ENCODE results near the gene CAB39L.

Gene CAB39L

GRCh38 chr13:49410006-49410405 is 33.9 kb downstream of the CAB39L start:
- H3K4me1 ChIP-seq (ENCODE audit: low read length) = peaks cover 5% of the 10 kb centered on the region; the same call in 1 of the 2 replicates
- 0 out of 2 replicates have a peak, but pooled peaks cover 5% of the 10 kb centered on the region for H3K27me3 ChIP-seq (ENCODE audit: low read depth, low read length)
- H3K4me2 ChIP-seq (ENCODE audit: low read length) = no peak overlapping the region
- no peak overlapping the region for H3K4me3 ChIP-seq (ENCODE audit: low read length)
- no peaks in the 10 kb centered on the region for H3K79me2 ChIP-seq (ENCODE audit: low read length)
- H4K20me1 ChIP-seq (ENCODE audit: insufficient read depth, low read length) = no peaks in the 10 kb centered on the region
- H3K27ac ChIP-seq (ENCODE audit: low read length) = no peak overlapping the region
- no peaks in the 10 kb centered on the region for H3K36me3 ChIP-seq (replicated peaks; ENCODE audit: low read depth, low read length)
- H2AFZ ChIP-seq (ENCODE audit: low read depth, low read length) = no peak overlapping the region
- no peak overlapping the region for H3K9ac ChIP-seq (ENCODE audit: low read length)
- peaks cover 3% of the 10 kb centered on the region; the same call in 1 of the 2 replicates for H3K9me3 ChIP-seq (ENCODE audit: insufficient read depth, low read length)
- no peak for TF ChIP-seq EZH2phosphoT487 (IDR thresholded peaks at IDR 0.05; ENCODE audit: low read depth)
- TF ChIP-seq, protein P1, sequence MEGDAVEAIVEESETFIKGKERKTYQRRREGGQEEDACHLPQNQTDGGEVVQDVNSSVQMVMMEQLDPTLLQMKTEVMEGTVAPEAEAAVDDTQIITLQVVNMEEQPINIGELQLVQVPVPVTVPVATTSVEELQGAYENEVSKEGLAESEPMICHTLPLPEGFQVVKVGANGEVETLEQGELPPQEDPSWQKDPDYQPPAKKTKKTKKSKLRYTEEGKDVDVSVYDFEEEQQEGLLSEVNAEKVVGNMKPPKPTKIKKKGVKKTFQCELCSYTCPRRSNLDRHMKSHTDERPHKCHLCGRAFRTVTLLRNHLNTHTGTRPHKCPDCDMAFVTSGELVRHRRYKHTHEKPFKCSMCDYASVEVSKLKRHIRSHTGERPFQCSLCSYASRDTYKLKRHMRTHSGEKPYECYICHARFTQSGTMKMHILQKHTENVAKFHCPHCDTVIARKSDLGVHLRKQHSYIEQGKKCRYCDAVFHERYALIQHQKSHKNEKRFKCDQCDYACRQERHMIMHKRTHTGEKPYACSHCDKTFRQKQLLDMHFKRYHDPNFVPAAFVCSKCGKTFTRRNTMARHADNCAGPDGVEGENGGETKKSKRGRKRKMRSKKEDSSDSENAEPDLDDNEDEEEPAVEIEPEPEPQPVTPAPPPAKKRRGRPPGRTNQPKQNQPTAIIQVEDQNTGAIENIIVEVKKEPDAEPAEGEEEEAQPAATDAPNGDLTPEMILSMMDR (IDR thresholded peaks at IDR 0.05; ENCODE audit: low read depth, low read length) = no peak

GRCh38 chr13:49409008-49409407 is 34.9 kb downstream of the CAB39L start:
- Histone ChIP-seq H3K27me3 (ENCODE audit: low read depth, low read length) (0 out of 2 replicates have a peak, but pooled peaks cover 5% of the 10 kb centered on the region), H3K79me2 (ENCODE audit: low read length) (no peaks in the 10 kb centered on the region), H3K4me1 (ENCODE audit: low read length) (peaks cover 5% of the 10 kb centered on the region; the same call in 1 of the 2 replicates), H3K36me3 (replicated peaks; ENCODE audit: low read depth, low read length) (no peaks in the 10 kb centered on the region), H3K9me3 (ENCODE audit: insufficient read depth, low read length) (peaks cover 13% of the 10 kb centered on the region), H3K4me3 (ENCODE audit: low read length) (no peak overlapping the region), H3K9ac (ENCODE audit: low read length) (no peak overlapping the region), H4K20me1 (ENCODE audit: insufficient read depth, low read length) (no peaks in the 10 kb centered on the region), H3K4me2 (ENCODE audit: low read length) (no peak overlapping the region), H3K27ac (ENCODE audit: low read length) (no peak overlapping the region), H2AFZ (ENCODE audit: low read depth, low read length) (no peak overlapping the region)
- no peak for TF ChIP-seq EZH2phosphoT487 (IDR thresholded peaks at IDR 0.05; ENCODE audit: low read depth)
- TF ChIP-seq, protein P1 (IDR thresholded peaks at IDR 0.05; ENCODE audit: low read depth, low read length) = no peak

GRCh38 chr13:49407936-49408335 is 35.9 kb downstream of the CAB39L start:
- Histone ChIP-seq H4K20me1 (ENCODE audit: insufficient read depth, low read length) (no peaks in the 10 kb centered on the region), H3K9me3 (ENCODE audit: insufficient read depth, low read length) (peaks cover 15% of the 10 kb centered on the region), H3K36me3 (replicated peaks; ENCODE audit: low read depth, low read length) (no peaks in the 10 kb centered on the region), H3K4me1 (ENCODE audit: low read length) (peaks cover 5% of the 10 kb centered on the region; the same call in 1 of the 2 replicates), H3K4me3 (ENCODE audit: low read length) (no peak overlapping the region), H3K4me2 (ENCODE audit: low read length) (no peak overlapping the region), H2AFZ (ENCODE audit: low read depth, low read length) (no peak overlapping the region), H3K79me2 (ENCODE audit: low read length) (no peaks in the 10 kb centered on the region), H3K27me3 (ENCODE audit: low read depth, low read length) (no peaks in the 10 kb centered on the region), H3K27ac (ENCODE audit: low read length) (no peak overlapping the region), H3K9ac (ENCODE audit: low read length) (no peak overlapping the region)
- no peak for TF ChIP-seq EZH2phosphoT487 (IDR thresholded peaks at IDR 0.05; ENCODE audit: low read depth)
- TF ChIP-seq, protein P1 (IDR thresholded peaks at IDR 0.05; ENCODE audit: low read depth, low read length) = no peak

GRCh38 chr13:49407068-49407467 is 36.8 kb downstream of the CAB39L start:
- H4K20me1 ChIP-seq (ENCODE audit: insufficient read depth, low read length) = no peaks in the 10 kb centered on the region
- no peaks in the 10 kb centered on the region for H3K79me2 ChIP-seq (ENCODE audit: low read length)
- H3K9me3 ChIP-seq (ENCODE audit: insufficient read depth, low read length) = peaks cover 15% of the 10 kb centered on the region
- H3K4me2 ChIP-seq (ENCODE audit: low read length) = no peak overlapping the region
- no peaks in the 10 kb centered on the region for H3K27me3 ChIP-seq (ENCODE audit: low read depth, low read length)
- no peak overlapping the region for H3K9ac ChIP-seq (ENCODE audit: low read length)
- no peak overlapping the region for H3K27ac ChIP-seq (ENCODE audit: low read length)
- no peaks in the 10 kb centered on the region for H3K36me3 ChIP-seq (replicated peaks; ENCODE audit: low read depth, low read length)
- H2AFZ ChIP-seq (ENCODE audit: low read depth, low read length) = no peak overlapping the region
- peaks cover 5% of the 10 kb centered on the region; the same call in 1 of the 2 replicates for H3K4me1 ChIP-seq (ENCODE audit: low read length)
- no peak for TF ChIP-seq EZH2phosphoT487 (IDR thresholded peaks at IDR 0.05; ENCODE audit: low read depth)
- TF ChIP-seq, protein P1 (IDR thresholded peaks at IDR 0.05; ENCODE audit: low read depth, low read length) = no peak
- H3K4me3 ChIP-seq (ENCODE audit: low read length) = no peak overlapping the region

All from OCI-LY3 (cell line).